MCF 10A (cell line): Measurements from ENCODE around the gene FBXO39. TPM values are rescaled to one million over a fixed set of nuclear protein-coding genes. Genes with fewer than 3 reads are reported as not detected.
"Not testable (repeated sequence)": the region's sequence is repeated elsewhere in the genome, so short reads cannot be mapped to it uniquely, and the experiment has no call there.

Source experiments
- Bru-seq: library from RNA; stranded (reverse); fragments of 400-500 nt; gene quantifications from one replicate; lab custom pipeline; 2021; lab: Mats Ljungman, UMichigan
- BruChase-seq, 2 experiments: library from RNA; stranded (reverse); fragments of 400-500 nt; gene quantifications; one replicate each; lab custom pipeline; 2021; lab: Mats Ljungman, UMichigan
- BruUV-seq: library from RNA; stranded (reverse); fragments of 400-500 nt; replicated peaks from 2 replicates; lab custom pipeline; 2021; lab: Mats Ljungman, UMichigan
- CTCF ChIA-PET: fragments of 300-600 bp; sonication (Branson Sonifier 250); formaldehyde crosslinking; extraction: SDS; loops from one replicate; lab custom pipeline; 2021; ENCODE audit warnings: antibody characterized with exemption, inconsistent platforms; lab: Yijun Ruan, JAX
- POLR2A ChIA-PET: fragments of 300-600, 350-650 bp; sonication (Branson Sonifier 250); formaldehyde crosslinking; extraction: SDS; loops from one replicate; lab custom pipeline; 2020; ENCODE audit warnings: antibody characterized with exemption, inconsistent platforms; lab: Yijun Ruan, JAX
- DNase-seq: peaks from one replicate; pipeline ENCODE4 v3.0.0-alpha.2; 2018; ENCODE audit not compliant: unreplicated experiment
- H3K27ac Mint-ChIP-seq: one replicate; pipeline ENCODE4 v1.8.0; 2022; ENCODE audit warnings: mild to moderate bottlenecking, low read depth, mixed read lengths; ENCODE audit not compliant: unreplicated experiment
- H3K27me3 Mint-ChIP-seq: one replicate; pipeline ENCODE4 v1.8.0; 2022; ENCODE audit warnings: mixed read lengths; ENCODE audit not compliant: insufficient read depth, unreplicated experiment
- H3K36me3 Mint-ChIP-seq: one replicate; pipeline ENCODE4 v1.8.0; 2022; ENCODE audit warnings: mild to moderate bottlenecking, moderate library complexity, mixed read lengths; ENCODE audit not compliant: insufficient read depth, unreplicated experiment
- H3K4me1 Mint-ChIP-seq: one replicate; pipeline ENCODE4 v1.8.0; 2022; ENCODE audit warnings: mixed read lengths; ENCODE audit not compliant: insufficient read depth, unreplicated experiment
- H3K4me3 Mint-ChIP-seq: one replicate; pipeline ENCODE4 v1.8.0; 2022; ENCODE audit warnings: mild to moderate bottlenecking, moderate library complexity, mixed read lengths; ENCODE audit not compliant: unreplicated experiment
- H3K9me3 Mint-ChIP-seq: one replicate; pipeline ENCODE4 v1.8.0; 2022; ENCODE audit warnings: mixed read lengths; ENCODE audit not compliant: unreplicated experiment
- intact Hi-C: fragments of 100-400 bp; cut with micrococcal nuclease; formaldehyde crosslinking; loops from 2 replicates; pipeline ENCODE4 v1.14.1; 2022
- long read RNA-seq: library from polyadenylated mRNA; stranded (forward); transcript quantifications from one replicate; pipeline ENCODE4 v2.0.0, GENCODE V29; 2022
- total RNA-seq: library from RNA; stranded (reverse); gene quantifications from 2 replicates; pipeline ENCODE4 v1.2.3, GENCODE V29; 2022
- TF ChIP-seq, protein P1 (sequence below): fragments of 200-600 bp; IDR thresholded peaks from one replicate; pipeline ENCODE4 v1.8.0; 2022; ENCODE audit warnings: antibody characterized with exemption, mild to moderate bottlenecking; ENCODE audit not compliant: unreplicated experiment

The FBXO39 gene
- 1.4 and 1.7 TPM in 2 replicates for total RNA-seq
- percentile 24 among the genes with signal in this experiment for Bru-seq, nascent RNA
- percentile 24 among the genes with signal in this experiment for BruChase-seq, experiment 1, labeled RNA remaining after a 6-hour chase
- percentile 22 among the genes with signal in this experiment for BruChase-seq, experiment 2, labeled RNA remaining after a 2-hour chase
- long read RNA-seq, partial matches to known transcripts = 1 of 8 reads
- long read RNA-seq, other reads (novel, unspliced or antisense) = 2 of 8 reads

DNA sequence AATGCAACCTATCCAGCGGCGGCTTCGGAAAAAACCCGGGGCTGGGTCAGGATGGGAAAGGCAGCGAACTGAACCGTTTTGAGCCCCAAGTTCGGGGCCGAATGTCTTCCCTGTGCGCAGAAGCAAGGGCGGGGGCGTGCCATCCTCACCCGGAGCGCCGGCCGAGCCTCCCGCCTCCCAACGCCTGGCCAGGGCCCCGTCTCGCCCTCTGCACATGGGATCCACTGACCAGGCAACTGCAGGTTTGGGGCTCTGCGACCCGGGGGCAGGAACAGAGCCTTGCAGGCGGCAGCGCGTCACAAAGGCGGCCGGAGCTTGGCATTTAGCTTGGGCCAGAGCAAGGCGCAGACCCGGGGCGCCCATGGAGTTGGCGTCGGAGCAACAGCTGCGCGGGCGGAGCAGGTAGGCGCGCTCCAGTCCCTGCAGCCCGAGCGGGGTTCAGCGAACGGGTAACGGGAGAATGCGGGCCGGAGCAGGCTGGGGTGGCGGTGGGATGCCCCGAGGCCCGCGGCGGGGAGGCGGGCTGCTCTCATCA lies at the start of gene FBXO39:
TSS of gene FBXO39 (plus strand) at position 345 of the 535 bp plus-strand sequence. CDS start 3,654 bp downstream, outside the sequence.
- Mint-ChIP-seq H3K4me3 (no peak within 1 kb of the TSS), H3K36me3 (peaks cover 6% of the 10 kb centered on the region), H3K9me3 (no peaks in the 10 kb centered on the region), H3K27ac (no peak within 1 kb of the TSS), H3K27me3 (no peaks in the 10 kb centered on the region), H3K4me1 (peaks cover 5% of the 10 kb centered on the region)
- intact Hi-C loops = no loop called here
- CTCF ChIA-PET = interaction anchor here (0.9 kb wide), 1 partner anchor 68 kb away, joined by 3 read pairs; no protein-coding TSS in a partner anchor
- no peak for DNase-seq
- BruUV-seq = no TSS peak
- TF ChIP-seq, protein P1, sequence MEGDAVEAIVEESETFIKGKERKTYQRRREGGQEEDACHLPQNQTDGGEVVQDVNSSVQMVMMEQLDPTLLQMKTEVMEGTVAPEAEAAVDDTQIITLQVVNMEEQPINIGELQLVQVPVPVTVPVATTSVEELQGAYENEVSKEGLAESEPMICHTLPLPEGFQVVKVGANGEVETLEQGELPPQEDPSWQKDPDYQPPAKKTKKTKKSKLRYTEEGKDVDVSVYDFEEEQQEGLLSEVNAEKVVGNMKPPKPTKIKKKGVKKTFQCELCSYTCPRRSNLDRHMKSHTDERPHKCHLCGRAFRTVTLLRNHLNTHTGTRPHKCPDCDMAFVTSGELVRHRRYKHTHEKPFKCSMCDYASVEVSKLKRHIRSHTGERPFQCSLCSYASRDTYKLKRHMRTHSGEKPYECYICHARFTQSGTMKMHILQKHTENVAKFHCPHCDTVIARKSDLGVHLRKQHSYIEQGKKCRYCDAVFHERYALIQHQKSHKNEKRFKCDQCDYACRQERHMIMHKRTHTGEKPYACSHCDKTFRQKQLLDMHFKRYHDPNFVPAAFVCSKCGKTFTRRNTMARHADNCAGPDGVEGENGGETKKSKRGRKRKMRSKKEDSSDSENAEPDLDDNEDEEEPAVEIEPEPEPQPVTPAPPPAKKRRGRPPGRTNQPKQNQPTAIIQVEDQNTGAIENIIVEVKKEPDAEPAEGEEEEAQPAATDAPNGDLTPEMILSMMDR = no peak
- POLR2A ChIA-PET = no interaction called here

DNA sequence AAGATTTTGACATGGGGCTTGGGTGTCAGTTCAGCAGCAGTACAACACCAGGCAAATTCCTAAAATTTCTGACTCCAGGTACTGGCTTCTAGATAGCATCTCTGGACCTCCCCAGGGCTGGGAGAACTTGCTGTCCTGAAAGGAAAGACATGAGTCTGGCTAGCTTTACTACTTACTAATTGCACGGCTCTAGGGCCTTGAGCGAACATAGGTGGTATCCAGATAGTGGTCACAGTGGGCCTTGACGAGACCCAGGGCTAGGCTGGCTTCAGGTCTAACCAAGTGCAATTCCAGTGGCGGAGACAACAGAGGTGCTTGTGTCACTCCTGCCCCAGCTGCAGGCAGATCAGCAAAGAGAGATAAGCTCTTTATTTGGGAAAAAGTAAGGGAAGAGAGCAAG lies 46.5 kb upstream of the FBXO39 start:
- no peak for DNase-seq
- no peaks in the 10 kb centered on the region for H3K4me1 Mint-ChIP-seq
- H3K27me3 Mint-ChIP-seq = peaks cover 15% of the 10 kb centered on the region
- no peak overlapping the region for H3K27ac Mint-ChIP-seq
- TF ChIP-seq, protein P1 = no peak
- intact Hi-C loops = no loop called here
- CTCF ChIA-PET = no interaction called here
- H3K4me3 Mint-ChIP-seq = no peak overlapping the region
- POLR2A ChIA-PET = interaction anchor here (1.0 kb wide), 1 partner anchor 60 kb away, joined by 3 read pairs; no protein-coding TSS in a partner anchor
- no peaks in the 10 kb centered on the region for H3K36me3 Mint-ChIP-seq
- no TSS peak for BruUV-seq
- H3K9me3 Mint-ChIP-seq = peaks cover 13% of the 10 kb centered on the region

DNA sequence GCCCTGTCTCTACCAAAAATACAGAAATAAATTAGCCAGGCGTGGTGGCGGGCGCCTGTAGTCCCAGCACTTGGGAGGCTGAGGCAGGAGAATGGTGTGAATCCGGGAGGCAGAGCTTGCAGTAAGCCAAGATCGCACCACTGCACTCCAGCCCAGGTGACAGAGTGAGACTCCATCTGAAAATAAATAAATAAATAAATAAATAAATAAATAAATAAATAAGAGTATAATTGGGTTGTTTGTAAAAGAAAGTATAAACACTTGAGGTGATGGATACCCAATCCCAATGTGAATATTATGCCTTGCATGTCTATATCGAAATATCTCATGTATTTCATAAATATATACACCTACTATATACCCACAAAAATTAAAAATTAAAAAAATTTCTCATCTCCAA lies 29.4 kb upstream of the FBXO39 start:
- intact Hi-C loops, H3K4me1 Mint-ChIP-seq, H3K27ac Mint-ChIP-seq, BruUV-seq, H3K27me3 Mint-ChIP-seq, DNase-seq, H3K4me3 Mint-ChIP-seq, CTCF ChIA-PET, H3K36me3 Mint-ChIP-seq: not testable (repeated sequence)
- POLR2A ChIA-PET = interaction anchor here (1.2 kb wide), 1 partner anchor 118 kb away, joined by 3 read pairs; no protein-coding TSS in a partner anchor
- peaks cover 11% of the 10 kb centered on the region for H3K9me3 Mint-ChIP-seq

DNA sequence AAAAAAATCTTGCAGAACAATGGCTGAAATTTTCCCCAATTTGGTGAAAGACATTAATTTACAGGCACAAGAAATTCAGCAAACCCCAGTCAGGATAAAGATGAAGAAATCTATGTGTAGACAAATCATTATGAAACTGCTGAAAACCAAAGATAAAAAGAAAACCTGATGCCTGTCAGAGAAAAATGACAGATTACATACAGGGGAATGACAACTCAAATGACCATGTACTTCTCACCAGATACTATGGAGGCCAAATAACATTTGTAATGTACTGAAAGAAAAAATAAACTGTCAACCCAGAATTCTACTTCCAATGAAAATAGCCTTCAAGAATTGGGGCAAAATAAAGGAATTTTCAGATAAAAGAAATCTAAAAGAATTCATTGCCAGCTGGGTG lies 27.4 kb upstream of the FBXO39 start:
- H3K9me3 Mint-ChIP-seq = no peaks in the 10 kb centered on the region
- H3K27ac Mint-ChIP-seq = no peak overlapping the region

More for the DNA sequence above, 27.4 kb upstream of the FBXO39 start:
- intact Hi-C loops = no loop called here
- ChIA-PET CTCF (no interaction called here), POLR2A (no interaction called here)
- DNase-seq = no peak
- Mint-ChIP-seq H3K27me3 (no peaks in the 10 kb centered on the region), H3K4me3 (no peak overlapping the region), H3K4me1 (peaks cover 15% of the 10 kb centered on the region), H3K36me3 (no peaks in the 10 kb centered on the region)
- TF ChIP-seq, protein P1 = no peak
- BruUV-seq = no TSS peak
